ENCODE data around the gene TMEM30B. TPM values are rescaled to one million over a fixed set of nuclear protein-coding genes. Genes with fewer than 3 reads are reported as not detected.

TMEM30B gene, protein sequence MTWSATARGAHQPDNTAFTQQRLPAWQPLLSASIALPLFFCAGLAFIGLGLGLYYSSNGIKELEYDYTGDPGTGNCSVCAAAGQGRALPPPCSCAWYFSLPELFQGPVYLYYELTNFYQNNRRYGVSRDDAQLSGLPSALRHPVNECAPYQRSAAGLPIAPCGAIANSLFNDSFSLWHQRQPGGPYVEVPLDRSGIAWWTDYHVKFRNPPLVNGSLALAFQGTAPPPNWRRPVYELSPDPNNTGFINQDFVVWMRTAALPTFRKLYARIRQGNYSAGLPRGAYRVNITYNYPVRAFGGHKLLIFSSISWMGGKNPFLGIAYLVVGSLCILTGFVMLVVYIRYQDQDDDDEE
- total RNA-seq (2021; fragmentation: NEBNext Ultra II Directional; extraction: Animal tissue kit (Norgen Biotek cat#: 25700)) (11.0 and 11.2 TPM in 2 replicates), polyA plus RNA-seq (2011; rRNA removed) (18.7 and 27.3 TPM in 2 replicates), polyA minus RNA-seq (2011; rRNA and poly(A)+ RNA removed) (3.5 and 7.7 TPM in 2 replicates)
- 12.9 TPM for polyA plus RNA-seq (2011; cell fraction: cytosol; rRNA removed)
- polyA plus RNA-seq (2011; cell fraction: nucleus; rRNA removed), result 11.5 TPM
- 8.2 to 13.0 TPM (median 9.7 TPM) in 4 replicates for polyA plus RNA-seq (2012, experiment 1 of 2)
- polyA plus RNA-seq (2012, experiment 2 of 2), result 2.9 TPM
- 15.9 TPM for polyA plus RNA-seq (2013, experiment 1 of 2)
- polyA plus RNA-seq (2013, experiment 2 of 2), result 17.2 TPM
- 13.5 TPM for polyA minus RNA-seq (2011; cell fraction: cytosol; rRNA and poly(A)+ RNA removed)
- 11.6 TPM for polyA minus RNA-seq (2011; cell fraction: nucleus; rRNA and poly(A)+ RNA removed)
- long read RNA-seq, experiment 1, full-length matches to known transcripts, result 22 of 22 reads
- long read RNA-seq, experiment 1, partial matches to known transcripts, result 0 of 22 reads
- long read RNA-seq, experiment 1, other reads (novel, unspliced or antisense), result 0 of 22 reads
- long read RNA-seq, experiment 2, full-length matches to known transcripts, result 5 of 5 reads
- long read RNA-seq, experiment 2, partial matches to known transcripts, result 0 of 5 reads
- long read RNA-seq, experiment 2, other reads (novel, unspliced or antisense), result 0 of 5 reads

GRCh38 chr14:61281186-61281947 lies at the start of gene TMEM30B:
TMEM30B (minus strand) TSS chr14:61281338; CDS start chr14:61281147, 191 bp downstream.
- H3K9me3 ChIP-seq (ENCODE audit: insufficient read depth in 2 of 2, low read depth in 1 of 2, low read length in 1 of 2), result no peaks in the 10 kb centered on the region
- H3K27ac ChIP-seq (ENCODE audit: low read depth, low read length), result no peak within 1 kb of the TSS; the same call in 1 of the 2 replicates
- H2BK20ac ChIP-seq (ENCODE audit: low read length), result no peak within 1 kb of the TSS
- H4K20me1 ChIP-seq (replicated peaks in 1 of 2; ENCODE audit: control insufficient read depth in 1 of 2, insufficient read depth in 2 of 2, low read length in 2 of 2), result peaks cover 2 to 5% of the 10 kb centered on the region in 2 experiments
- peak; percentile 70 to 82 for DNase-seq (ENCODE audit: low read depth in 1 of 2, low spot score in 2 of 2)
- H2AK5ac ChIP-seq (ENCODE audit: low read depth, low read length), result no peak within 1 kb of the TSS
- H2BK12ac ChIP-seq (ENCODE audit: low read depth, low read length), result peak within 1 kb of the TSS; percentile 7; the same call in 1 of the 2 replicates
- no peak within 1 kb of the TSS for H3K14ac ChIP-seq (ENCODE audit: insufficient read length)
- H3K4me2 ChIP-seq (ENCODE audit: insufficient read depth in 1 of 2, low read depth in 2 of 2, low read length in 2 of 2), result peak within 1 kb of the TSS; percentile 77 to 81
- H2AFZ ChIP-seq (ENCODE audit: low read length), result peak within 1 kb of the TSS; percentile 97
- H3K4me3 ChIP-seq (ENCODE audit: extremely low read depth in 1 of 4, insufficient read depth in 2 of 4, low read depth in 3 of 4, low read length in 4 of 4), result peak within 1 kb of the TSS; percentile 59 to 74 (median 62)
- no peaks in the 10 kb centered on the region for H3K36me3 ChIP-seq (ENCODE audit: control insufficient read depth in 2 of 4, insufficient read depth in 4 of 4, low read length in 3 of 4)
- H3K27me3 ChIP-seq (replicated peaks in 1 of 4; ENCODE audit: control insufficient read depth in 3 of 4, extremely low read depth in 1 of 4, insufficient read depth in 3 of 4, low read length in 3 of 4), result peaks cover 11 to 22% (median 19%) of the 10 kb centered on the region in 4 experiments; a peak in 6 of 7 replicates
- CTCF ChIA-PET (ENCODE audit: partially characterized antibody), result interaction anchor here (0.5 to 7.0 kb wide), 10 partner anchors 10 to 916 kb away, joined by 3 to 52 read pairs (median 3); no protein-coding TSS in a partner anchor
- peak within 1 kb of the TSS; percentile 92 for H4K8ac ChIP-seq (ENCODE audit: extremely low read depth, insufficient read depth, low read length)
- POLR2A ChIA-PET (ENCODE audit: partially characterized antibody), result interaction anchor here (1.2 kb wide), 1 partner anchor 10 kb away, joined by 4 read pairs; no protein-coding TSS in a partner anchor
- peak within 1 kb of the TSS; percentile 84 for H3K56ac ChIP-seq (replicated peaks; ENCODE audit: insufficient read length, low read depth, low read length)
- peaks cover 10% of the 10 kb centered on the region; the same call in 1 of the 2 replicates for H3K23me2 ChIP-seq (ENCODE audit: low read depth, low read length)
- no peak within 1 kb of the TSS for H2BK120ac ChIP-seq (replicated peaks; ENCODE audit: low read depth, low read length)
- no peak within 1 kb of the TSS for H4K5ac ChIP-seq (ENCODE audit: insufficient read length, low read depth, low read length)
- H3K79me1 ChIP-seq (ENCODE audit: low read depth, low read length), result no peaks in the 10 kb centered on the region
- H3K79me2 ChIP-seq (ENCODE audit: control insufficient read depth in 1 of 2, insufficient read depth in 2 of 2, low read length in 2 of 2), result no peaks in the 10 kb centered on the region
- peak within 1 kb of the TSS; percentile 75; the same call in 1 of the 2 replicates for H2BK5ac ChIP-seq (ENCODE audit: low read depth, low read length)
- peaks cover 0 to 4% (median 1%) of the 10 kb centered on the region in 4 experiments; a peak in 3 of 7 replicates for H3K4me1 ChIP-seq (replicated peaks in 1 of 4; ENCODE audit: control insufficient read depth in 3 of 4, insufficient read depth in 4 of 4, low read length in 3 of 4)
- H3K9ac ChIP-seq (replicated peaks in 1 of 4; ENCODE audit: extremely low read depth in 1 of 4, low read depth in 3 of 4, low read length in 3 of 4), result peak within 1 kb of the TSS; percentile 29 to 81 (median 54)
- H3K18ac ChIP-seq (ENCODE audit: extremely low read depth, low read length), result peak within 1 kb of the TSS; percentile 91; the same call in 1 of the 2 replicates
- H3K23ac ChIP-seq (ENCODE audit: insufficient read length), result no peak within 1 kb of the TSS
- H4K91ac ChIP-seq (replicated peaks; ENCODE audit: insufficient read length, low read length), result no peak within 1 kb of the TSS
- WGBS, 2 experiments (ENCODE audit: extremely low coverage in 1 of 2, insufficient coverage in 1 of 2, insufficient read length in 1 of 2, insufficient replicate concordance in 2 of 2, low coverage in 1 of 2, low lambda C conversion rate in 2 of 2, missing lambda C conversion rate in 1 of 2), result 18% methylated on average over 30 of the region's 43 CpGs; no CpG with 5 or more reads in 1 of the 2 experiments
- no peak for FAIRE-seq
- H3K4ac ChIP-seq (replicated peaks; ENCODE audit: insufficient read length, low read depth, low read length), result no peak within 1 kb of the TSS
- H2BK15ac ChIP-seq (ENCODE audit: low read length), result peak within 1 kb of the TSS; percentile 90; the same call in 1 of the 2 replicates
- no peak for TF ChIP-seq JUND (IDR thresholded peaks at IDR 0.05; ENCODE audit: low read length)
- TF ChIP-seq, protein P1, sequence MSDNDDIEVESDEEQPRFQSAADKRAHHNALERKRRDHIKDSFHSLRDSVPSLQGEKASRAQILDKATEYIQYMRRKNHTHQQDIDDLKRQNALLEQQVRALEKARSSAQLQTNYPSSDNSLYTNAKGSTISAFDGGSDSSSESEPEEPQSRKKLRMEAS (IDR thresholded peaks at IDR 0.05), result peak; percentile 54; the same call in 1 of the 2 replicates
- peak; percentile 34; the same call in 1 of the 2 replicates for TF ChIP-seq POLR2AphosphoS5 (IDR thresholded peaks at IDR 0.05; ENCODE audit: low read depth, low read length)
- TF ChIP-seq TEAD4 (IDR thresholded peaks at IDR 0.05; ENCODE audit: low read depth, low read length), result no peak
- no peak for TF ChIP-seq KDM5A (IDR thresholded peaks at IDR 0.05; ENCODE audit: low read length)
- peak; percentile 26 to 71; a peak in 2 of 3 replicates for TF ChIP-seq POLR2A (IDR thresholded peaks at IDR 0.05; ENCODE audit: control extremely low read depth in 1 of 2, low read depth in 2 of 2, low read length in 2 of 2)
- TF ChIP-seq SIX5 (IDR thresholded peaks at IDR 0.05; ENCODE audit: low read depth, low read length), result no peak

Measured in H1 (cell line).